K562 (cell line): ENCODE data around the gene CELSR2. TPM values are rescaled to one million over a fixed set of nuclear protein-coding genes. Genes with fewer than 3 reads are reported as not detected.

Experiments
- LEF1 ChIP-seq: fragments of 450-650 bp; IDR thresholded peaks from 2 replicates; pipeline ENCODE4 v1.6.1; 2016; ENCODE audit warnings: mild to moderate bottlenecking
- NR2C1 ChIP-seq, 2 experiments: fragments of 450-650 bp; IDR thresholded peaks; 2 replicates each; pipeline ENCODE4 v1.6.1; 2017; ENCODE audit warnings: mild to moderate bottlenecking in 2 of 2, antibody characterized with exemption in 1 of 2, inconsistent platforms in 1 of 2, missing compliant biosample characterization in 1 of 2, missing genetic modification characterization in 1 of 2
- RUNX1 ChIP-seq: sonication (generic); IDR thresholded peaks from 2 replicates; pipeline ENCODE4 v1.6.1; 2016; ENCODE audit warnings: antibody characterized with exemption, low read depth
- SREBF2 ChIP-seq: sonication (generic); formaldehyde crosslinking; IDR thresholded peaks from 2 replicates; pipeline ENCODE4 v1.4.0; 2020; ENCODE audit warnings: mild to moderate bottlenecking, missing genetic modification reagents
- XRCC5 ChIP-seq: fragments of 200-400 bp; formaldehyde crosslinking; IDR thresholded peaks from 2 replicates; pipeline ENCODE4 v1.6.1; 2017; ENCODE audit warnings: low read depth, mild to moderate bottlenecking, low read length
- ZNF134 ChIP-seq: fragments of 250-450 bp; sonication (Bioruptor Pico); conservative IDR thresholded peaks from 2 replicates; pipeline ENCODE4 v1.4.0; 2020
- ZNF197 ChIP-seq: fragments of 200-800 bp; sonication (Bioruptor generic); IDR thresholded peaks from 2 replicates; pipeline ENCODE4 v1.6.1; 2016; ENCODE audit warnings: low read depth, missing genetic modification characterization, missing compliant biosample characterization
- ZNF561 ChIP-seq: fragments of 450-650 bp; formaldehyde crosslinking; conservative IDR thresholded peaks from 2 replicates; pipeline ENCODE4 v1.4.0; 2020; ENCODE audit warnings: mild to moderate bottlenecking, moderate library complexity
- ZNF699 ChIP-seq: fragments of 250-450 bp; sonication (Bioruptor Pico); IDR thresholded peaks from 2 replicates; pipeline ENCODE4 v1.8.0; 2021; ENCODE audit warnings: mild to moderate bottlenecking, moderate library complexity; ENCODE audit not compliant: insufficient replicate concordance
- polyA plus RNA-seq, 8 experiments: library from polyadenylated mRNA; depleted of rRNA in 4 of 8; stranded (reverse) in 5 of 8; unstranded in 3 of 8; fragments of >200 nt; fragmentation: Nextera tagmentation in 2 of 8; fragmentation: Illumina TruSeq in 1 of 8; extraction: Ambion mirVana in 2 of 8; extraction: Trizol in 1 of 8; gene quantifications; 2 replicates each; pipeline versions ENCODE4 v1.2.1 to v1.2.3, GENCODE V29; 2011 to 2014; ENCODE audit warnings: inconsistent platforms in 1 of 8, missing spikeins in 1 of 8
- total RNA-seq, 7 experiments: library from RNA; depleted of rRNA in 6 of 7; stranded (reverse); fragments of >200 nt in 6 of 7; fragmentation: Illumina TruSeq in 2 of 7; extraction: Trizol in 2 of 7; gene quantifications; 2 replicates each; pipeline versions ENCODE4 v1.2.1 to v1.2.3, GENCODE V29; 2011 to 2021; ENCODE audit warnings: low replicate concordance in 1 of 7
- TF ChIP-seq, protein P1 (sequence below): fragments of 150-350 bp; conservative IDR thresholded peaks from 2 replicates; pipeline ENCODE4 v1.6.1; 2014; ENCODE audit warnings: low read length
- TF ChIP-seq, protein P2 (sequence below): fragments of 250-450 bp; sonication (Bioruptor Pico); IDR thresholded peaks from 2 replicates; pipeline ENCODE4 v1.5.0; 2020; ENCODE audit warnings: mild to moderate bottlenecking, borderline replicate concordance
- TF ChIP-seq, protein P3 (sequence below), 2 experiments: fragments of 450-650 bp; IDR thresholded peaks; 2 replicates each; pipeline ENCODE4 v1.6.1; 2016
- TF ChIP-seq, protein P4 (sequence below), 2 experiments: IDR thresholded peaks; 2 replicates each; pipeline ENCODE4 v1.6.1; 2012; ENCODE audit warnings: improper control_type of control experiment in 2 of 2, low read depth in 2 of 2, low read length in 2 of 2, borderline replicate concordance in 1 of 2

CELSR2 gene
- total and polyA plus RNA-seq, 9 of the 15 experiments (the other 6 are each of a cell fraction or from before 2014, with no cell fraction given) = 0.31 to 21.9 (median 4.2) TPM

DNA sequence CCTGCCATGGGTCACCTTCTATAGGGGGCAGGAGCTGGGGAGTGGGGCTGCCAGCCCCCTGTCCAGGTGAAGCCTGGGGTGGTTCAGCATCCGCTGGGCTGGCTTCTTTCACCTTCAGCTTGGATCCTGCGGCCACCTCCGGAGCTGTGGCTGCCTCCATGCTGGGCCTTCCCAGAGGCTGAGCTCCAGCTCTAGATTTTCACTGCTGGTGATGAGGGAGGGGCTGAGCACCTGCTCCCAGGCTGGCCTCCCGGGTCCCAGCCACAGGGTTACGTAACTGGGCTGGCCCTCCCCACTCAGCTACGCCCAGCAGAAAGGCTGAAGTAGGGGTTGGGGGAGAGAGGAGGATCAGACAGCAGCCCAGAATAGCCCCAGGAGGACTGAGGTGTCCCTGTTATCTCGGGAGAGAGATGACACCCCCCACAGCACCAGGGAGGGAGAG, 57.5 kb downstream of the CELSR2 start, which contains the start of gene MYBPHL (continued):
- TF ChIP-seq, protein P1, sequence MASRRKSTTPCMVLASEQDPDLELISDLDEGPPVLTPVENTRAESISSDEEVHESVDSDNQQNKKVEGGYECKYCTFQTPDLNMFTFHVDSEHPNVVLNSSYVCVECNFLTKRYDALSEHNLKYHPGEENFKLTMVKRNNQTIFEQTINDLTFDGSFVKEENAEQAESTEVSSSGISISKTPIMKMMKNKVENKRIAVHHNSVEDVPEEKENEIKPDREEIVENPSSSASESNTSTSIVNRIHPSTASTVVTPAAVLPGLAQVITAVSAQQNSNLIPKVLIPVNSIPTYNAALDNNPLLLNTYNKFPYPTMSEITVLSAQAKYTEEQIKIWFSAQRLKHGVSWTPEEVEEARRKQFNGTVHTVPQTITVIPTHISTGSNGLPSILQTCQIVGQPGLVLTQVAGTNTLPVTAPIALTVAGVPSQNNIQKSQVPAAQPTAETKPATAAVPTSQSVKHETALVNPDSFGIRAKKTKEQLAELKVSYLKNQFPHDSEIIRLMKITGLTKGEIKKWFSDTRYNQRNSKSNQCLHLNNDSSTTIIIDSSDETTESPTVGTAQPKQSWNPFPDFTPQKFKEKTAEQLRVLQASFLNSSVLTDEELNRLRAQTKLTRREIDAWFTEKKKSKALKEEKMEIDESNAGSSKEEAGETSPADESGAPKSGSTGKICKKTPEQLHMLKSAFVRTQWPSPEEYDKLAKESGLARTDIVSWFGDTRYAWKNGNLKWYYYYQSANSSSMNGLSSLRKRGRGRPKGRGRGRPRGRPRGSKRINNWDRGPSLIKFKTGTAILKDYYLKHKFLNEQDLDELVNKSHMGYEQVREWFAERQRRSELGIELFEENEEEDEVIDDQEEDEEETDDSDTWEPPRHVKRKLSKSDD = no peak
- TF ChIP-seq RUNX1 (no peak), XRCC5 (no peak), SREBF2 (CRISPR knock-in tag) (no peak), ZNF561 (no peak), LEF1 (no peak), ZNF197 (CRISPR knock-in tag) (no peak), ZNF134 (CRISPR knock-in tag) (no peak), ZNF699 (no peak), NR2C1 (IDR thresholded peaks at IDR 0.05) (no peak), NR2C1 (tag; IDR thresholded peaks at IDR 0.05) (no peak)
- TF ChIP-seq, protein P2, sequence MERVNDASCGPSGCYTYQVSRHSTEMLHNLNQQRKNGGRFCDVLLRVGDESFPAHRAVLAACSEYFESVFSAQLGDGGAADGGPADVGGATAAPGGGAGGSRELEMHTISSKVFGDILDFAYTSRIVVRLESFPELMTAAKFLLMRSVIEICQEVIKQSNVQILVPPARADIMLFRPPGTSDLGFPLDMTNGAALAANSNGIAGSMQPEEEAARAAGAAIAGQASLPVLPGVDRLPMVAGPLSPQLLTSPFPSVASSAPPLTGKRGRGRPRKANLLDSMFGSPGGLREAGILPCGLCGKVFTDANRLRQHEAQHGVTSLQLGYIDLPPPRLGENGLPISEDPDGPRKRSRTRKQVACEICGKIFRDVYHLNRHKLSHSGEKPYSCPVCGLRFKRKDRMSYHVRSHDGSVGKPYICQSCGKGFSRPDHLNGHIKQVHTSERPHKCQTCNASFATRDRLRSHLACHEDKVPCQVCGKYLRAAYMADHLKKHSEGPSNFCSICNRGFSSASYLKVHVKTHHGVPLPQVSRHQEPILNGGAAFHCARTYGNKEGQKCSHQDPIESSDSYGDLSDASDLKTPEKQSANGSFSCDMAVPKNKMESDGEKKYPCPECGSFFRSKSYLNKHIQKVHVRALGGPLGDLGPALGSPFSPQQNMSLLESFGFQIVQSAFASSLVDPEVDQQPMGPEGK (CRISPR knock-in tag) = no peak
- TF ChIP-seq, protein P3, sequence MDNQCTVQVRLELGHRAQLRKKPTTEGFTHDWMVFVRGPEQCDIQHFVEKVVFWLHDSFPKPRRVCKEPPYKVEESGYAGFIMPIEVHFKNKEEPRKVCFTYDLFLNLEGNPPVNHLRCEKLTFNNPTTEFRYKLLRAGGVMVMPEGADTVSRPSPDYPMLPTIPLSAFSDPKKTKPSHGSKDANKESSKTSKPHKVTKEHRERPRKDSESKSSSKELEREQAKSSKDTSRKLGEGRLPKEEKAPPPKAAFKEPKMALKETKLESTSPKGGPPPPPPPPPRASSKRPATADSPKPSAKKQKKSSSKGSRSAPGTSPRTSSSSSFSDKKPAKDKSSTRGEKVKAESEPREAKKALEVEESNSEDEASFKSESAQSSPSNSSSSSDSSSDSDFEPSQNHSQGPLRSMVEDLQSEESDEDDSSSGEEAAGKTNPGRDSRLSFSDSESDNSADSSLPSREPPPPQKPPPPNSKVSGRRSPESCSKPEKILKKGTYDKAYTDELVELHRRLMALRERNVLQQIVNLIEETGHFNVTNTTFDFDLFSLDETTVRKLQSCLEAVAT (IDR thresholded peaks at IDR 0.05) = no peak
- TF ChIP-seq, protein P4, sequence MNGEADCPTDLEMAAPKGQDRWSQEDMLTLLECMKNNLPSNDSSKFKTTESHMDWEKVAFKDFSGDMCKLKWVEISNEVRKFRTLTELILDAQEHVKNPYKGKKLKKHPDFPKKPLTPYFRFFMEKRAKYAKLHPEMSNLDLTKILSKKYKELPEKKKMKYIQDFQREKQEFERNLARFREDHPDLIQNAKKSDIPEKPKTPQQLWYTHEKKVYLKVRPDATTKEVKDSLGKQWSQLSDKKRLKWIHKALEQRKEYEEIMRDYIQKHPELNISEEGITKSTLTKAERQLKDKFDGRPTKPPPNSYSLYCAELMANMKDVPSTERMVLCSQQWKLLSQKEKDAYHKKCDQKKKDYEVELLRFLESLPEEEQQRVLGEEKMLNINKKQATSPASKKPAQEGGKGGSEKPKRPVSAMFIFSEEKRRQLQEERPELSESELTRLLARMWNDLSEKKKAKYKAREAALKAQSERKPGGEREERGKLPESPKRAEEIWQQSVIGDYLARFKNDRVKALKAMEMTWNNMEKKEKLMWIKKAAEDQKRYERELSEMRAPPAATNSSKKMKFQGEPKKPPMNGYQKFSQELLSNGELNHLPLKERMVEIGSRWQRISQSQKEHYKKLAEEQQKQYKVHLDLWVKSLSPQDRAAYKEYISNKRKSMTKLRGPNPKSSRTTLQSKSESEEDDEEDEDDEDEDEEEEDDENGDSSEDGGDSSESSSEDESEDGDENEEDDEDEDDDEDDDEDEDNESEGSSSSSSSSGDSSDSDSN (IDR thresholded peaks at IDR 0.05; ENCODE audit: borderline replicate concordance in 1 of 2, low read depth in 2 of 2, low read length in 2 of 2) = no peak
